Mucosa of stomach (tissue), 1 donor: ENCODE results near the gene CYSRT1.
"Not testable (repeated sequence)": the region's sequence is repeated elsewhere in the genome, so short reads cannot be mapped to it uniquely, and the experiment has no call there.

Experiments
- H3K27me3 ChIP-seq: one replicate; pipeline ENCODE4 v1.7.0; 2013; ENCODE audit warnings: mild to moderate bottlenecking, low read length; ENCODE audit not compliant: control insufficient read depth, insufficient read depth
- H3K36me3 ChIP-seq: one replicate; pipeline ENCODE4 v1.7.0; 2013; ENCODE audit warnings: low read length; ENCODE audit not compliant: control insufficient read depth, insufficient read depth
- H3K4me1 ChIP-seq: one replicate; pipeline ENCODE4 v1.7.0; 2013; ENCODE audit warnings: mild to moderate bottlenecking, low read length; ENCODE audit not compliant: control insufficient read depth, insufficient read depth
- H3K4me3 ChIP-seq: one replicate; pipeline ENCODE4 v1.7.0; 2013; ENCODE audit warnings: low read length
- H3K9ac ChIP-seq: one replicate; pipeline ENCODE4 v1.7.0; 2013; ENCODE audit warnings: mild to moderate bottlenecking, low read length, moderate library complexity
- H3K9me3 ChIP-seq: one replicate; pipeline ENCODE4 v1.7.0; 2013; ENCODE audit warnings: mild to moderate bottlenecking, low read length, moderate library complexity; ENCODE audit not compliant: control insufficient read depth
- donor health status: Pancreatic carcinoma.

CYSRT1 gene

GRCh38 chr9:137241490-137242268 lies 16.7 kb downstream of the CYSRT1 start:
- Histone ChIP-seq H3K4me1 (peaks cover 56% of the 10 kb centered on the region), H3K27me3 (peaks cover 6% of the 10 kb centered on the region), H3K4me3 (peak overlapping the region; percentile 82), H3K9ac (peak overlapping the region; percentile 77), H3K9me3 (no peaks in the 10 kb centered on the region), H3K36me3 (peaks cover 18% of the 10 kb centered on the region)

GRCh38 chr9:137242269-137243203 lies 17.6 kb downstream of the CYSRT1 start:
- Histone ChIP-seq H3K9ac (peak overlapping the region; percentile 77), H3K9me3 (no peaks in the 10 kb centered on the region), H3K36me3 (peaks cover 18% of the 10 kb centered on the region), H3K27me3 (peaks cover 6% of the 10 kb centered on the region), H3K4me1 (peaks cover 48% of the 10 kb centered on the region), H3K4me3 (peak overlapping the region; percentile 82)

GRCh38 chr9:137243266-137243625 lies 18.3 kb downstream of the CYSRT1 start:
- H3K9ac ChIP-seq, H3K27me3 ChIP-seq, H3K9me3 ChIP-seq: not testable (repeated sequence)
- peaks cover 40% of the 10 kb centered on the region for H3K4me1 ChIP-seq
- H3K4me3 ChIP-seq, result peak overlapping the region; percentile 4
- peaks cover 18% of the 10 kb centered on the region for H3K36me3 ChIP-seq

- Histone ChIP-seq H3K4me3 (peak overlapping the region; percentile 4), H3K4me1 (peaks cover 34% of the 10 kb centered on the region), H3K36me3 (peaks cover 18% of the 10 kb centered on the region), H3K27me3 (peaks cover 6% of the 10 kb centered on the region), H3K9ac (no peak overlapping the region), H3K9me3 (no peaks in the 10 kb centered on the region)
Observed at GRCh38 chr9:137243626-137244485, 18.9 kb downstream of the CYSRT1 start.

GRCh38 chr9:137244486-137245449 lies 19.8 kb downstream of the CYSRT1 start:
- H3K4me3 ChIP-seq, result no peak overlapping the region
- H3K36me3 ChIP-seq, result peaks cover 18% of the 10 kb centered on the region
- peaks cover 33% of the 10 kb centered on the region for H3K4me1 ChIP-seq
- peaks cover 6% of the 10 kb centered on the region for H3K27me3 ChIP-seq
- no peaks in the 10 kb centered on the region for H3K9me3 ChIP-seq
- H3K9ac ChIP-seq, result no peak overlapping the region

- Histone ChIP-seq H3K9me3 (no peaks in the 10 kb centered on the region), H3K4me1 (peaks cover 33% of the 10 kb centered on the region), H3K36me3 (peaks cover 18% of the 10 kb centered on the region), H3K27me3 (peaks cover 6% of the 10 kb centered on the region), H3K4me3 (no peak overlapping the region), H3K9ac (no peak overlapping the region)
Observed at GRCh38 chr9:137245450-137246421, 20.8 kb downstream of the CYSRT1 start.

GRCh38 chr9:137247135-137247915 lies 22.4 kb downstream of the CYSRT1 start:
- H3K36me3 ChIP-seq, result peaks cover 14% of the 10 kb centered on the region
- H3K4me1 ChIP-seq, result peaks cover 26% of the 10 kb centered on the region
- H3K9ac ChIP-seq, result no peak overlapping the region
- no peak overlapping the region for H3K4me3 ChIP-seq
- H3K9me3 ChIP-seq, result no peaks in the 10 kb centered on the region
- peaks cover 6% of the 10 kb centered on the region for H3K27me3 ChIP-seq

GRCh38 chr9:137247916-137248175 lies 22.9 kb downstream of the CYSRT1 start:
- peaks cover 11% of the 10 kb centered on the region for H3K36me3 ChIP-seq
- H3K9me3 ChIP-seq, result no peaks in the 10 kb centered on the region
- no peak overlapping the region for H3K4me3 ChIP-seq
- H3K27me3 ChIP-seq, result peaks cover 6% of the 10 kb centered on the region
- no peak overlapping the region for H3K9ac ChIP-seq
- peaks cover 25% of the 10 kb centered on the region for H3K4me1 ChIP-seq

GRCh38 chr9:137250329-137251193 lies 25.6 kb downstream of the CYSRT1 start:
- Histone ChIP-seq H3K4me3 (no peak overlapping the region), H3K9ac (no peak overlapping the region), H3K4me1 (peaks cover 19% of the 10 kb centered on the region), H3K27me3 (peaks cover under 1% of the 10 kb centered on the region), H3K36me3 (no peaks in the 10 kb centered on the region), H3K9me3 (no peaks in the 10 kb centered on the region)
